Measurements from ENCODE around the gene FAM47E.
"Not testable (repeated sequence)": the region's sequence is repeated elsewhere in the genome, so short reads cannot be mapped to it uniquely, and the experiment has no call there.

The FAM47E gene

GRCh38 chr4:76232681-76233080, 18.8 kb upstream of the FAM47E start:
- no peak for DNase-seq

GRCh38 chr4:76233083-76233482, 18.4 kb upstream of the FAM47E start:
- no peak for DNase-seq

- no peak for DNase-seq
These were observed 18.0 kb upstream of the FAM47E start for GRCh38 chr4:76233529-76233928.

GRCh38 chr4:76233967-76234678, 17.4 kb upstream of the FAM47E start:
- DNase-seq = no peak

GRCh38 chr4:76234679-76235044, 16.9 kb upstream of the FAM47E start:
- no peak for DNase-seq

- DNase-seq = peak in 1 of 2 experiments; percentile 36
These were observed 16.1 kb upstream of the FAM47E start for GRCh38 chr4:76235407-76235806.

- DNase-seq = no peak
These were observed 15.6 kb upstream of the FAM47E start for GRCh38 chr4:76235915-76236314.

- no peak for DNase-seq
These were observed 13.3 kb upstream of the FAM47E start for GRCh38 chr4:76238236-76238635.

- no peak for DNase-seq
These were observed 12.8 kb upstream of the FAM47E start for GRCh38 chr4:76238701-76239100.

GRCh38 chr4:76240236-76240635, 11.3 kb upstream of the FAM47E start:
- DNase-seq = no peak

- DNase-seq = not testable (repeated sequence)
These were observed 7.6 kb upstream of the FAM47E start for GRCh38 chr4:76243877-76244276.

- no peak for DNase-seq
These were observed 5.5 kb upstream of the FAM47E start for GRCh38 chr4:76246025-76246424.

- DNase-seq = no peak
These were observed 4.7 kb upstream of the FAM47E start for GRCh38 chr4:76246852-76247251.

- no peak for DNase-seq
These were observed 559 bp upstream of the FAM47E start for GRCh38 chr4:76250962-76251361.

- DNase-seq = no peak
These were observed 741 bp downstream of the FAM47E start for GRCh38 chr4:76252271-76252653.

- peak; percentile 15 to 61 for DNase-seq
These were observed 2.0 kb downstream of the FAM47E start for GRCh38 chr4:76253511-76253910.

GRCh38 chr4:76256032-76256431, 4.5 kb downstream of the FAM47E start:
- no peak for DNase-seq

- DNase-seq = no peak
These were observed 5.4 kb downstream of the FAM47E start for GRCh38 chr4:76256968-76257367.

GRCh38 chr4:76257824-76258223, 6.3 kb downstream of the FAM47E start:
- DNase-seq = no peak

GRCh38 chr4:76260571-76260970, 9.1 kb downstream of the FAM47E start:
- DNase-seq = no peak

- no peak for DNase-seq
These were observed 14.2 kb downstream of the FAM47E start for GRCh38 chr4:76265631-76266218.

GRCh38 chr4:76266627-76267026, 15.1 kb downstream of the FAM47E start:
- no peak for DNase-seq

- DNase-seq = no peak
These were observed 16.3 kb downstream of the FAM47E start for GRCh38 chr4:76267811-76268210.

- no peak for DNase-seq
These were observed 19.0 kb downstream of the FAM47E start for GRCh38 chr4:76270244-76271175.
